ENCODE results near the gene AKT1S1.

The AKT1S1 gene

DNA sequence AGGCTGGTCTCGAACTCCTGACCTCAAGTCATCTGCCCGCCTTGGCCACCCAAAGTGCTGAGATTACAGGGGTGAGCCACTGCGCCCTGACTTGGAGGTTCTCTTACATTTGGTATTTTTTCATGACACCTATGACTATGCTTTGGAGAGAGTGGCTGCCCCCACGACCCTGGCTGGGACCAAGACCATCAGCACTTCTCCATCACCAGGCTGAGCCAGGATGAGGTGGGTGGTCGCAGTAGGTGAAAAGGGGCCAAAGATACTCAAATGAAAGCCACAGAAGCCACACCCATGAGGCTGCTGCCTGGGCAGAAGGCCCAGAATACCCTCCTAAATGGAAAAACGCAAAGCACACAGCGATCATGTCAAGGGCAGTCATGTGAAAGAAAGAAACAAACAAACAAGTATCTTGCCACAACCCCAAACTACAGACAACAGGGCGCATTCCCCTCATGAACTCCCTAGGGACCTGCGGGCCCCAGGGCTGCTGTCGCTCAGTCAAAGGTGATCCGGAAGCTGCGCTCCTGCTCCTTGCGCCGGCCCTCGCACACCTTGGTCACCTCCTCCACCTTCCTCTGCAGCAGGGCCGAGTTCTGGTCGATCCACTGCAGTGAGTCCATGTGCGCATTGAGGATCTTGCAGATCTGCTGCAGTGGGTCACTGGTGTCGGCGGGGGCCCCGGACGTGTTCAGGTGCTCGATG lies 30.7 kb upstream of the AKT1S1 start:
- no peak for DNase-seq (ENCODE audit: low read depth in 2 of 3, low spot score in 2 of 3)

DNA sequence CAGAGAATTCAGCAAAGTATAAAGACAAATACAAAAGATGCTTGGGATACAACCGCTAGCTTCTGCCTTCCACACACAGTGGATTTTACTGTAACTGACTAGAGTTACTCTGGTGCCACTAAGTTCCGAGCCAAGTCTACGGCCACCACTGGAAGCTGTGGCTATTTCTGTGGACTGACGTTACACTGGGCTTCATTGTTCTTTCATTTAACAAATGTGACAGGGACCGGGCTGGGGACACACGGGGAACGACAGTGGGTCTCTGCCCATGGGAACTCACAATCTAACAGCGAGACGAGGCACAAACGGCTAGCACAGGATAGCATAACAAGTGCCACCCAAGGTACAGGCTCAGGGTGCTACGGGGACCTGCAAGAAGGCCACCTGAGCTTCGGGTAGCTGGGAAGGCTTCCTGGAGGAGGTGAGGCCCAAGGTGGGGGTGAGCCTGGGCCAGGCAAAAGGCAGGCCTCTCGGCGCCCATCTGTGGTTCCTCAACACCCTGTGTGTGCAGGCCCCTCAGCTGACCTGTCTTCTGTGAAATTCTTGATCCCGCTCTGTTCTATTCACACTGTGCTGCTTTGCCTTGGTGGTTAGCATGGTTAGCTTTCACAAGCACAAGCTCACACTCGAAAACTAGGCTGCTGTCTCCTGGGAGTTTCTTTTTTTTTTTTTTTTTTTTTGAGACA lies 29.9 kb upstream of the AKT1S1 start:
- DNase-seq (ENCODE audit: low read depth in 2 of 3, low spot score in 2 of 3), result no peak

DNA sequence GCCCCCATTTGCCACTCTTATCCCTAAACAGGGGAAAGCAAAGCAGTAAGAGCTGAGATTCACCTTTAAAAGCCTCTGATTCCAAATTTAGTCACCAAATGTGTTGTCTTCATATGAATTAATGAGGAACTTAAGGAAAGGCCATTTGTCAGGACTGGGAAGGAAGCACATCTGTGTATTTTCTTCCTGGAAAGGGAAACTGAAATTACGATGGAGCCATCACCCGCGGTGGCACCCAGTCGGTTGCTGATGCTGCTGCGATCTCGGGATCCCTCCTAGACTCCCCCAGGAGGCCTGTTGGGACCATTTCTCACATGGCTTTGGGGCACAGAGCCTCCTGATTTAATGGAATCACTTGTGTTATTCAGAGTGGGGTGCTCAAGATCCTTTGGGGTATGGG lies 27.0 kb upstream of the AKT1S1 start:
- DNase-seq (ENCODE audit: low read depth in 2 of 3, low spot score in 2 of 3), result no peak

DNA sequence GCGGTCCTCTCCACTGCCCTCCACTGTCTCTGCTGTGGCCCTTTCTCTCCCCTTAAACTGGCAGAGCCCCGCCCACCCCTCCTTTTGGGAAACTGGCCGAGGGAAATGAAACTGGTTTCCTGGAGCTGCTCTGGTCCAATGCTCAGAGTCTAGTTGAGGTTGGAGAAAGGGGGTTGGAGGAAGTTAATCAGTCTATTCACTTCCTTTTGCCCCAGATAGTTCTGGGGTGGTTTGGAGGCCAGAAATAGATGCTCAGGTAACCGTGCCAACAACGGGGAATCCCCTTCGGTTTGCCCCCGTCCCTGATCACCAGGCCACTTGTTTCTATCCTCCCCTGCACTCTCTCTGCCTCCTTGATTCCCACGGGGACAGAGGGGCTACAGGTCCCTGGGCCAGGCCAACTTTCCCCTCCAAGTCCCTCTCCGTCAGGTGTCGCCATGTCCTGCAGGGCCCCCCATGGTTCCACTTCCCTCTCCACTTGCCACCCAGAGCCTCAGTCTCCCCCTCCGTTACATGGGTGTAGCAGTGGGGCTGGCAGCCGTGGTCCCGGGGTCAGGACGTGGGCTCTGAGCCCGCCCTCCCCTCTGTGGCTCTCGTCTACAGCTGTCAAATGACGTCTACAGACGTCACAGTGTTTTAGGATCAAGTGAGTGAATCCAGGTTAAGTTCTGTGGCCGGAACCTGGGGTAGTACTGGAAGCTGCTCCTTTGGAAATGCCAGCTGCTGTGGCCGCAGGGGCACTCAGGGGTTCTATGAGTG lies 19.9 kb upstream of the AKT1S1 start, which contains the start of gene IL4I1:
IL4I1 (minus strand) TSS at position 25 of the 759 bp plus-strand sequence. CDS start 727 bp downstream, outside the sequence.
- peak; percentile 23 to 48 (median 46) for DNase-seq (ENCODE audit: low read depth in 2 of 3, low spot score in 2 of 3)

DNA sequence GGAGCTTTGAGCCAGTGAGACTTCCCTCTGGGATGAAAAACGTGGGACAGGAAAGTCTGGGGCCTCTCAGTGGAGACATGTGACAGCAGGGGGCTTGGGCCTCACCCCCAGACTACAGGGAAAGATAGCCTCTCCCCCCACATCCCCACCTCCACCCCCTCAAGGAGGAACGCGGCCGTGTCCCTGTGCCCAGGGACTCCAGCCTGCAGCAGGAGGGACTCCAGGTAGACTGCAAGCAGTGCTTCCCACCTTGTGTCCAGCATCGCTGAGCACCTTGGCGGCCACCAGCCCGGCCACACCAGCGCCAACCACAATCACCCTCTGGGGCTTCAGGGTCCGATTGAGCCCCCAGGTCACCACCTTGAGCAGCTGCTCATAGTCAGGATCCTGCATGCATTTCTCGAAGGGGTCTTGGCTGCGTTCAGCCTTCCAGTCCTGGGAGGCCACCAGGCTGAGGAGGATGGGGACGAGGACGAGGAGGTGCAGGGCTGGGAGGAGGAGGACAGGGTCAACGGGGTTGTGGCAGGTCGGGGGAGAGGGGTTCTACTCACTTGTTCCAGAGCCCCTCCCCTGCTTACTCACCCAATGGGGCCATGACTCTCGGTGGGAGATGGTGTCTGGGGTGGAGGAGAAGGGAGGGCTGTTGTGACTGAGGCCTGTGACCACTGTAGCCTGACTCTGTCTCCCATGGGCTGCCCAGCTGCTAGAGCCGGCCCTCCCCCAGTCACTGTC lies 18.6 kb upstream of the AKT1S1 start:
- no peak for DNase-seq (ENCODE audit: low read depth in 2 of 3, low spot score in 2 of 3)

DNA sequence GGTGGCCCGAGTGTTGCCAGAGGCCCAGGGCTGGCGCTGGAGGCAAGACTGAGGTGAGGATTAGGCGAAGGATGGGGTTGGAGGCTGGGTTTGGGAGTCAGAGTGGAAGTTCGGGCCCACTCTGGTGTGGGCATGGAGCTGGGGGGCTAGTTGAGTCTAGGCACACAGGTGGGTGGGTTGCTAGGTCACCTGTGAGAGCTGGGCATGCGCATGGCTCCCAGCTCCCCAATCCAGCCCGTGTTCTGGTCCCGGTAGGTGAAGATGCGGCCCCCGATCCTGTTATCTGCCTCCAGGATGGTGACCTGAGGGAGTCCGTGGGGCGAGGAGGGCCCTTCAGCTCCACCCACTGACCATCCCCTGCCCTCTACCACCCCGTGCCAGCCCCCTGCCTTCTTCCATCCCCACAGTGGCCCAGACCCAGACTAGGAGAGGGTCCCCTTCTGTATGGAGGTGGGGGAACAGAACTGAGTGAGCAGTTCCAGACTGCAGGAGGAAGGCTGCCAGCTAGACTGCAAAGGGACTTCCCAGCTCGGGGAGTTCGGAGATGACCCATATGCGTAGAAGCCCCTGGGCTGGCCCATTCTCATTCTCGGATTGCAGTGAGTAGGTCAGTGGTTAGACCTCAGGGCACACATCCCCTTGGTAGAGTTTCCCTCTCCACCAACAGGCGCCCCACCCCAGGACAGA lies 17.9 kb upstream of the AKT1S1 start:
- peak in 2 of 3 experiments; percentile 33 to 36 for DNase-seq (ENCODE audit: low read depth in 2 of 3, low spot score in 2 of 3)

DNA sequence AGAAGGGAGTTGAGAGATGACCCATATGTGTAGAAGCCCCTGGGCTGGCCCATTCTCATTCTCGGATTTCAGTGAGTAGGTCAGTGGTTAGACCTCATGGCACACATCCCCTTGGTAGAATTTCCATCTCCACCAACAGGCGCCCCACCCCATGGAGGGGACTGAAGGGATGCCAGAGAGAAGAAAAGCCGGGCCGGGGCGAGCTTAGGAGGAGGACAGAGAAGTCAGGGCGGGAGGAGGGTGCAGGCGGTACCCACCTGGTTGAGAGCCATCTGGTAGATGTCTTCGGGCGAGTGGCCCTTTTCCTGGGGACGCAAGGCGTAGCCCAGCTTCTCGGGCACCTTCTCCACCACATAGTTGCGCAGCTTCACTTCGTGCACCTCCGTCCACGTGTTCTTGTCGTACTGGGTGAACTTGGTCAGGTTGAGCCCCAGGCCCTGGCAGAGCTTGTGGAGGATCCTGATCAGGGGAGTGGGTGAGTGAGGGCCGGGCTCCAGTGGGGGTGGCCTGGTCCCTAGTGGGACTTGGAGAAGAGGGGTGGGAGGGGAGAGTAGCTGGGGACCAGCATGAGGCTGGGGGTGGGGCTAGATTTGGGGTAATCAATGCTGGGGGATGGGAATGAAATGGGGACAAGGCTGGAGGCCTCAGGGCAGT lies 17.0 kb upstream of the AKT1S1 start:
- no peak for DNase-seq (ENCODE audit: low read depth in 2 of 3, low spot score in 2 of 3)

DNA sequence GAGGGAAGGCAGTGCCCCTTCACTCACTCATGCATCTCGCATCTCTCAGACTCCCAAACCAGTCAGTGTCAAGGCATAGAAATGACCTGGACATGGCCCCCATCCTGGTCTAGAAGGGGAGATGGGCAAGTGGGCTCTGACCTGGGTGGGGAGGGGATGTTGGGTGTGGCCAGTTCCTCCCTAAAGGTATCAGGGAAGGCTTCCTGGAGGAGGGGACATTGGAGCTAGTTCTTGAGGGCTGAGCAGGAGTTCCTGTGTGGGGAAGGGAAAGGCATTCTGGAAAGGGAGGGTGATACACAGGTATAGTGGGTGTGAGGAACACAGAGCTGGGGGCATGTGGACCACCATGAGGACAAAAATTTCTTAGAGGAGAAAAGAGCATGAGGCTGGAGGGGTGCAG lies 15.6 kb upstream of the AKT1S1 start:
- no peak for DNase-seq (ENCODE audit: low read depth in 2 of 3, low spot score in 2 of 3)

DNA sequence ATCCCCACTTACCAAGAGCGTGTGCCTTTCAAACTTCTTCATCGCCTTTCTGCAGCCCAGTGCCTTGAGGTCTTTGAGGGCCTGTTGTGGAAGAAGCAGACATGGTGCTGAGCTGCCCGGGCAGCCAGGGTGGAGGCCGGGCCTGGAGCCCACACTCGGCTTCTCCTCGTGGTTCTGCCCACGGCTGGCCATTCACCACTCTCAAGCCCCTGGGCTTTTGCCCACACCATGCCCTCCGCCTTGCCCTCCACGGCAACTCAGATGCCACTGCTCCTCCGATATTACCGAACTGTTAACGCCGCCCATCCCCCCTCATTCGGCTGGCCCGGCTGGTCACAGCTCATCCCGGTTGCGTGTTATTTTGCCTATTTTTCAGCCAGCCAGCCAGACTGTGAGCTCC lies 14.2 kb upstream of the AKT1S1 start:
- DNase-seq (ENCODE audit: low read depth in 2 of 3, low spot score in 2 of 3), result no peak

DNA sequence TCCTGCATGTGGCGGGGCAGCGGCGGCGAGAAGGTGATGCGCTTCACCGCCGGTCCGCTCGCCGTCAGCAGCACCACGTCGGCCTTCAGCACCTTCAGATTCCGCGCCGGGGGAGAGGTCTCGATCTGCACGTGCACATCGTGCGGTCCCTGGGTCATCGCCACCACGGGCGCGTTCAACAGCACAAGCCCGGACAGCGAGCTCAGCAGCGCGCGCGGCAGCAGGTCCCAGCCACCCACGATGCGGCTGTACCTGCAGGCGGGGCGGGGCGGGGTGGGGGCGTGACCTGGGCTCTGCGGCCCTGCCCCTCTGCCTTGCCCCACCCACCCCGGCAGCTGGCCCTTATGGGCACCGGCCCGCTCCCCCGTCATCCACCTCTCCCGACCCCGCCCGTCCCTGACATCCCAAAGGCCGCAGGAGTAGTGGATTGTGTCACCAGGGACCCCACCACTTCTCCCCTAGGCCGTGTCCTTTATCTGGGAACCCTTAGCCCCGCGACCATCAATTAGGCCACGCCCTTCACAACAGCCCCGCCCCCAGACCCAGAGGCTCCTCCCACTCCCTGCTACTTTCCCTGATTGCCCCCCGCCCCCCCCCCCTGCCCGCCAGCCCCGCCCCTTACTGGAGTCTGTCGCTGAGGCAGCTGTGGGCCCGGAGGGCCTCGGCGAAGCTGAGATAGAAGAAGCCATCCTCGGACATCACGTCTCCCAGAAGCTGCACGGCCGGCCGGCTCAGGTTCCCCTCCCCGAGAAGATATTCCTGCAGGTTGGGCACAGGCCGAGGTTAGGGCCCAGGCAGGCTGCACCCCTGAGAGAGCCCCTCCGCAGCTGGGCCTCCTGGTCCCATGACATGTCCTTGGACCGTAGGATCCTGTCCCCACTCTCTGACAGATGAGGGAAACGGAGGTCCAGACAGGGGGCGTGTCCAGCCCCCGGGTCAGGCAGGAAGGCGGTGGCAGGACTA lies 13.5 kb upstream of the AKT1S1 start:
- no peak for DNase-seq (ENCODE audit: low read depth in 2 of 3, low spot score in 2 of 3)

DNA sequence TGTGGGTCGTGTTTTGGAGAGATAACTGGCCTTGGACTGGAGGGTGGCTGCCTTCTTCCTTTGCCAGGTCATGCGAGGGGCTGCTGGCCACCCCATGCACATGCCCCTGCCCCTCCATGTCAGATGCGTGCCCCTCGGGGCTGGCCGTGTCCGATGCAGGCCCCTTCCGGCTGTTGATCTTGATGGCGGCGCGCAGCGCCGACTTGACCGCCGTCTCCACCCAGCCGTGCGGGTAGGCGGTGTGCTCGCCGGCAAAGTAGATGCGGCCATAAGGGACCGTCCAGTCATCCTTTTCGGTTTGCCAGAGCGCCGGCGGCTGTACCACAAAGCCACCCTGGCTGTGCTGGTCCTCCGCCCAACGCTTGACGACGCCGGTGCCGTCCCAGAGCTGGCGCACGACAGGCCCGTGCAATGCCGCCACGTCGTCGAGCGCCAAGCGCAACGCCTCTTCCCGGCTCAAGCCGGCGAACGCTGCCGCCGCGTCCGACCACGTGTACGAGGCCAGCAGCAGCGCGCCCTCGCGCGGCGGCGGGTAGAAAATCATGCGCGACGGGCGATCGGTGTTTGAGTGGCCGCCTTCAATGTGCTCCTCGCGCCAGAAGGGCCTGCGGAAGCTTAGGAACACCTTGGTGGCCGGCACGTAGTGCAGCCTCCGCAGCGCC lies 12.7 kb upstream of the AKT1S1 start:
- DNase-seq (ENCODE audit: low read depth in 2 of 3, low spot score in 2 of 3), result peak; percentile 46 to 51 (median 48)

DNA sequence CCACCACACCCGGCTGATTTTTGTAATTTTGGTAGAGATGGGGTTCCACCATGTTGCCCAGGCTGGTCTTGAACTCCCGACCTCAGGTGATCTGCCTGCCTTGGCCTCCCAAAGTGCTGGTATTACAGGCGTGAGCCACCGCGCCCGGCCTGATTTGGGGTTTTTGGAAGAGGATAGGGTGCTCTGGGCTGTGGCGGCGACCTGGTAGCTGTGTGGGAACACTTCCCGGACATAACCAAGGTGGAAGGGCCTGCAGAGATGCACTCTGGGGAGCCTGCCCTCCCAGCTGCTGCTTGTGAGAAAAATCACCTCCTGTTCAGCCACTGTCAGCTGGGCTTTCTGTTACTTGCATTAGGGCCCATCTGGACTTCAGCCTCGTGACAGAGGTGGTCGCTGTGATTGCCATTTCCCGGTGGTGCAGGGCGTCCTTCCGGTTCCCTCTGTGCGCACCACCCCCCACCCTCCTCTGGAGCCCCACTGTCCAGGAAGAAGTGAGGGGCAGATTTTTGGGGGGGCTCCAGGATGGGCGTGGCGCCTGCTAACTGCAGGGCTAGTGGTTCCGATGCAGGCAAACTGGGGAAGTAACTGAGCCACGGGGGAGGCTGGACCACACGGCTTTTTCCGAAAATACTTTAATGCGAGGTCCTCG lies 12.0 kb upstream of the AKT1S1 start:
- no peak for DNase-seq (ENCODE audit: low read depth in 2 of 3, low spot score in 2 of 3)

DNA sequence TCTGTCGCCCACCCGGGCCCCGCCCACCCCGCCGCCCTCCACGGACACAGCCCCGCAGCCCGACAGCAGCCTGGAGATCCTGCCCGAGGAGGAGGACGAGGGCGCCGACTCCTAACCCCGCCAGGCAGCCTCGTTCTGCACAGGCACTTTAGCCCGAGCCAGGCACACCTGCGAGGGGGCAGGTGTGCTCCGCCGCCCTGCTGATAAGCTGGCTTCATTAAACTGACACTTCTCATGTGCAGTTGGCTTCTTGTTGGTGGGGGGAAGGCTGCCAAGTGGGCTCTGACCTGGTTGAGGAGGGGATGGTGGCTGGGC lies 11.3 kb upstream of the AKT1S1 start:
- DNase-seq (ENCODE audit: low read depth in 2 of 3, low spot score in 2 of 3), result no peak

DNA sequence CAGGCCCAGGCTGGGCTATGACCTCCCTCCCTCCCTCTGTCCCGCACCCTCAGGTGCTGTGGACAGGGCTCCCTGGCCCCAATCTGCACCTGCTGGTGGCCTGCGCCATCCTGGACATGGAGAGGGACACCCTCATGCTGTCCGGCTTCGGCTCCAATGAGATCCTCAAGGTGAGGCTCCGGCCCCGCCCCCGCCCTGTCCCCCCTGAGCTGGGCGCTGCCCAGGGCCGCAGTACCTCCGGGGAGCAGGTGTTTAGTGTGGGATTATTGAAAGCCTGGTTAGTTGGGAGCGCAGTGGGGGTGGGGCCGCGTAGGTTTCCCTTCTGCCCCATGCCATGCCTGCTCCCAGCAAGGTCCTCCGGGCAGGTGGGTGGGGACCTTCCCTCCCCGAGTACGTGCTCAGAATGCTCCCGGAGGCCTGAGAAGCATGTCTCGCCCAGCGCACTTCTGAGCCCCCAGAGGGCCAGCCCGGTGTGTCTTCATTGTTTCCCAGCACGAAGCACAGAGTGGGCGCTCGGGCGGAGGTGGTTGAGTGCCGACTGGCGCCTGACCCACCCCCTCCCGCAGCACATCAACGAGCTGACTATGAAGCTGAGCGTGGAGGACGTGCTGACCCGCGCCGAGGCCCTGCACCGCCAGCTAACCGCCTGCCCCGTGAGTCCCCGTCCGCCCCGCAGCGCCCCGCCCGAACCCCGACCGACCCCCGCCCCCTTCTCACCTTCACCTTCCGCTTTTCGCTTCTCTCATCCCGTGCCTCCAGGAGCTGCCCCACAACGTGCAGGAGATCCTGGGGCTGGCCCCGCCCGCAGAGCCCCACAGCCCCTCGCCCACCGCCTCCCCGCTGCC lies 10.7 kb upstream of the AKT1S1 start:
- DNase-seq (ENCODE audit: low read depth in 2 of 3, low spot score in 2 of 3), result no peak

DNA sequence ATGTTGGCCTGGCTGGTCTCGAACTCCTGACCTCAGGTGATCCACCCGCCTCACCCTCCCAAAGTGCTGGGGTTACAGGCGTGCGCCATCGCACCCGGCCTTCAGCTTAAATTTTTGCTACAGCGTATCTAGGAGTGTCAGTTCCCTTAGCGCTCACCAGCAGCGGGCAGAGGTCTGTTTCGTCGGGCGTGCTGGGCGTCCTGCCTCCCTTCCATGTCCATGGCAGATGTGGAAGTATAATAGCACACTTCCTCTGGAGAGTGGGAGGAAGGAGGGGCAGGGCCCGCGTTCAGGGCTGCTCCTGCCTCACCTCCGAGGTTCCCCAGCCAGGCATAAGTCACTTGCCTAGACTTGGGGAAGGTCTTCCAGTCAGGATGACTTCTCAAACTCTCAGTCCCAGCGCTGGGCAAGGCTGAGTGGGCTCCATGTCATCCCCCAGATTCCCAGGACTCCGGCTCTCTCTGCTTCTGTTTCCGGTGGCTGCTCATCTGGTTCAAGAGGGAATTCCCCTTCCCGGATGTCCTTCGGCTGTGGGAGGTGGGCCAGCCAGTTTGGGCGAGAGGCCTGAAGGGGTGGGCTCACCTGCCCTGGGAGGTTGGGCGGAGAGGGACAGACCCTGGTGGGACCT lies 10.0 kb upstream of the AKT1S1 start:
- DNase-seq (ENCODE audit: low read depth in 2 of 3, low spot score in 2 of 3), result no peak

DNA sequence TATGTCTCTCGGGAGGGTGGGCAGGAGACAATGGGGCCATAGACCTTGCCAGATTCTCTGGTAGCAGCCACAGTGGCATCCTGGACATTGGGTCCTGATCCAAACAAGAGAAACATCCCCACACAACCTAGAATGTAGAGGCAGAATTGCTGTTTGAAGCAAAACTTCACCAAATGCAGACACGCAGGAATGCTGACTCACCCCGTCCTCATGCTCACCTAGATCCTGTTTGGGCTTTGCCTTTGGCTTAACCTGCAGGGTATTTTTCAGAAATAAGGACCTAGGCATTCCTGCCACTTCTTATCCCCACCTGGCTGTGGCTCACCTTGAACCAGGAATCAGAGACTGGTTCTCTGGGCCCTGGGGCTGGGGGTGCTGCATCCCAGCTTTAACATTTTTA lies 7.6 kb upstream of the AKT1S1 start:
- DNase-seq (ENCODE audit: low read depth in 2 of 3, low spot score in 2 of 3), result no peak

DNA sequence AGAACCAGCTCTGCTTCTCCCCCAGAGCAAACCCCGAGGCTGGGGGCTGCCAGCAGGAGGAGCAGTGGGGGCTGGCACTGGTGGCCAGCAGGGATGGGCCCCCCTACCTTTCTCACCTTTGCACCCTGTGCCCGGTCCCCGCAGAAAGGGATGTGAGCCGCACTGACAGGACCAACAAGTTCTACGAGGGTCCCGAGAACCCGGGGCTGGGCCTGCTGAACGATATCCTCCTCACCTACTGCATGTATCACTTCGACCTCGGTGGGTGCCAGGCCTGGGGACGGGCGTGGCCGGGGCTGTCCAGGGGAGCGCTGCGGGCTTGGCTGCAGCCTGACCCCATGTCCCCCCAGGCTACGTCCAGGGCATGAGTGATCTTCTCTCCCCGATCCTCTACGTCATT lies 7.0 kb upstream of the AKT1S1 start:
- no peak for DNase-seq (ENCODE audit: low read depth in 2 of 3, low spot score in 2 of 3)
